Panc1 (cell line): ENCODE results near the gene CREBBP. TPM values are rescaled to one million over a fixed set of nuclear protein-coding genes. Genes with fewer than 3 reads are reported as not detected.

ENCODE experiments used
- ATAC-seq: fragments of 200-7000 bp; cut with Tn5 transposase; 2 replicates; pipeline ENCODE4 v1.9.1; 2020; ENCODE audit warnings: mild to moderate bottlenecking, moderate library complexity
- BruUV-seq: library from RNA; stranded (reverse); fragments of 400-500 nt; replicated peaks from 2 replicates; lab custom pipeline; 2021; lab: Mats Ljungman, UMichigan
- CTCF ChIA-PET: fragments of 300-600 bp; sonication (Branson Sonifier 250); formaldehyde crosslinking; loops from one replicate; lab custom pipeline; 2022; ENCODE audit warnings: antibody characterized with exemption; lab: Charles Lee
- POLR2A ChIA-PET: fragments of 300-600 bp; sonication (Branson Sonifier 250); formaldehyde crosslinking; loops from one replicate; lab custom pipeline; 2022; ENCODE audit warnings: antibody characterized with exemption; lab: Charles Lee
- DNase-seq: peaks from one replicate; pipeline ENCODE4 v3.0.0-alpha.2; 2010; ENCODE audit warnings: low read depth, low spot score
- H3K27ac ChIP-seq: 2 replicates; pipeline ENCODE4 v1.5.1; 2011; ENCODE audit warnings: mild to moderate bottlenecking, low read length, inconsistent platforms
- H3K27me3 ChIP-seq: fragments of 200-500 bp; sonication (Bioruptor generic); 2 replicates; pipeline ENCODE4 v1.6.0; 2014; ENCODE audit warnings: low read length, inconsistent platforms; ENCODE audit not compliant: control insufficient read depth, insufficient read depth
- H3K36me3 ChIP-seq: fragments of 200-500 bp; sonication (Bioruptor generic); 2 replicates; pipeline ENCODE4 v1.5.1; 2014; ENCODE audit warnings: inconsistent platforms, mild to moderate bottlenecking, low read length, moderate library complexity; ENCODE audit not compliant: control insufficient read depth, insufficient read depth
- H3K4me1 ChIP-seq: 2 replicates; pipeline ENCODE4 v1.5.1; 2011; ENCODE audit warnings: inconsistent platforms, mild to moderate bottlenecking, low read length, moderate library complexity; ENCODE audit not compliant: control insufficient read depth, insufficient read depth
- H3K4me3 ChIP-seq, 2 experiments: 2 replicates each; pipeline ENCODE4 v1.5.1; 2011 to 2012; ENCODE audit warnings: low read depth in 2 of 2, low read length in 2 of 2, mild to moderate bottlenecking in 2 of 2, inconsistent platforms in 1 of 2, moderate library complexity in 1 of 2
- H3K9me3 ChIP-seq: fragments of 200-500 bp; sonication (Bioruptor generic); 2 replicates; pipeline ENCODE4 v1.5.1; 2014; ENCODE audit warnings: low read depth, mild to moderate bottlenecking, inconsistent platforms, low read length, moderate library complexity; ENCODE audit not compliant: control insufficient read depth, insufficient read depth
- POLR2AphosphoS5 ChIP-seq: IDR thresholded peaks from 2 replicates; pipeline ENCODE4 v1.6.1; 2012; ENCODE audit warnings: mild to moderate bottlenecking, low read depth, low read length, moderate library complexity
- REST ChIP-seq, 2 experiments: IDR thresholded peaks; 2 replicates each; pipeline ENCODE4 v1.6.1; 2011 to 2012; ENCODE audit warnings: low read depth in 2 of 2, control low read depth in 1 of 2, low read length in 1 of 2, mild to moderate bottlenecking in 1 of 2, moderate library complexity in 1 of 2; ENCODE audit not compliant: insufficient read depth in 1 of 2
- SIN3A ChIP-seq: IDR thresholded peaks from 2 replicates; pipeline ENCODE4 v1.6.1; 2012; ENCODE audit warnings: low read depth, mild to moderate bottlenecking, low read length, moderate library complexity, borderline replicate concordance; ENCODE audit not compliant: insufficient read depth
- TCF7L2 ChIP-seq: IDR thresholded peaks from 2 replicates; pipeline ENCODE4 v1.6.1; 2011; ENCODE audit warnings: mild to moderate bottlenecking, low read depth, low read length, inconsistent platforms
- in situ Hi-C: cut with HindIII; loops from 2 replicates; pipeline ENCODE4 v1.10.0; 2016; ENCODE audit warnings: low sequenced_read_pairs, low pct_unique_long_range_greater_than_20kb
- intact Hi-C: fragments of 100-400 bp; cut with micrococcal nuclease; formaldehyde crosslinking; loops from one replicate; pipeline ENCODE4 v1.10.0; 2022; ENCODE audit not compliant: unreplicated experiment
- total RNA-seq: library from RNA; stranded (reverse); gene quantifications from one replicate; pipeline ENCODE4 v1.2.1, GENCODE V29; 2021; ENCODE audit not compliant: unreplicated experiment
- TF ChIP-seq, protein P1 (sequence below): fragments of 450-650 bp; IDR thresholded peaks from 2 replicates; pipeline ENCODE4 v1.5.1; 2017; ENCODE audit warnings: mild to moderate bottlenecking

CREBBP gene
- total RNA-seq, 1 experiment from 2014 or later = 60.2 TPM

- POLR2A ChIA-PET = no interaction called here
- H3K9me3 ChIP-seq = no peaks in the 10 kb centered on the region
- in situ Hi-C loops = no loop called here
- ATAC-seq (no peak), DNase-seq (no peak)
- no peaks in the 10 kb centered on the region for H3K27me3 ChIP-seq
- no peak overlapping the region for H3K27ac ChIP-seq
- no peak overlapping the region for H3K4me3 ChIP-seq
- CTCF ChIA-PET = no interaction called here
- no peak for TF ChIP-seq TCF7L2
- TF ChIP-seq POLR2AphosphoS5 = no peak
- TF ChIP-seq, protein P1, sequence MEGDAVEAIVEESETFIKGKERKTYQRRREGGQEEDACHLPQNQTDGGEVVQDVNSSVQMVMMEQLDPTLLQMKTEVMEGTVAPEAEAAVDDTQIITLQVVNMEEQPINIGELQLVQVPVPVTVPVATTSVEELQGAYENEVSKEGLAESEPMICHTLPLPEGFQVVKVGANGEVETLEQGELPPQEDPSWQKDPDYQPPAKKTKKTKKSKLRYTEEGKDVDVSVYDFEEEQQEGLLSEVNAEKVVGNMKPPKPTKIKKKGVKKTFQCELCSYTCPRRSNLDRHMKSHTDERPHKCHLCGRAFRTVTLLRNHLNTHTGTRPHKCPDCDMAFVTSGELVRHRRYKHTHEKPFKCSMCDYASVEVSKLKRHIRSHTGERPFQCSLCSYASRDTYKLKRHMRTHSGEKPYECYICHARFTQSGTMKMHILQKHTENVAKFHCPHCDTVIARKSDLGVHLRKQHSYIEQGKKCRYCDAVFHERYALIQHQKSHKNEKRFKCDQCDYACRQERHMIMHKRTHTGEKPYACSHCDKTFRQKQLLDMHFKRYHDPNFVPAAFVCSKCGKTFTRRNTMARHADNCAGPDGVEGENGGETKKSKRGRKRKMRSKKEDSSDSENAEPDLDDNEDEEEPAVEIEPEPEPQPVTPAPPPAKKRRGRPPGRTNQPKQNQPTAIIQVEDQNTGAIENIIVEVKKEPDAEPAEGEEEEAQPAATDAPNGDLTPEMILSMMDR = no peak
- no peak for TF ChIP-seq REST (IDR thresholded peaks at IDR 0.05; ENCODE audit: insufficient read depth in 1 of 2, low read depth in 2 of 2, low read length in 1 of 2)
- TF ChIP-seq SIN3A = no peak
- H3K4me1 ChIP-seq = peaks cover 8% of the 10 kb centered on the region; the same call in 1 of the 2 replicates
- BruUV-seq = no TSS peak
- intact Hi-C loops = no loop called here
- 0 out of 2 replicates have a peak, but pooled peaks cover 8% of the 10 kb centered on the region for H3K36me3 ChIP-seq
Observed at GRCh38 chr16:3793161-3793576, 87.3 kb downstream of the CREBBP start.

DNA sequence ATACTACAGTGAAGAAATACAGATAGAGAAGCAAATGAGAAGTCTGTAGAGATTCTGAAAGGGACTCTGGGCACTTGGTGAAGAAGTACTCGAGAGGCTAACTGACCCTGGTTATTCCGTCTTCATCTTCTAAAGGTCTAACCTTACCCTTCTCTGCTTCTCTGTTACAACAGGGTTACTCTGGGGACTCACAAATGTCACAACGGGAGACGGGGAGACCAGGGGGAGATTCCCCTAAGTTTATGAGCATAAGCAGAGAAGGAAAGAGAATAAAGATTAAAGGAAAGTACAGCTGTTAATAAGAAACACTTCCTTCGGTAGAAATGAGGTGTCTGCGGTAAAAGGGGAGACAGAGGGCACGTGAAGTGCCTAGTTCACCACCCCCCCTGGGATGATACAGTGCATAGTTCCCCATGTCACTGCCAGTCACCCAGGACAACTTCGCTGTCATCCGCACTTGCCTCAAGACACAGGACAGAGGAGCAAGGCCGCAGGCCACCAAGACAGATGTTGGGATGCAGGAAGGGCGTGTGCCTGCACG, 88.0 kb downstream of the CREBBP start:
- ATAC-seq (no peak), DNase-seq (no peak)
- CTCF ChIA-PET = no interaction called here
- POLR2A ChIA-PET = no interaction called here
- BruUV-seq = no TSS peak
- H3K4me3 ChIP-seq = no peak overlapping the region
- H3K27me3 ChIP-seq = no peaks in the 10 kb centered on the region
- H3K36me3 ChIP-seq = 0 out of 2 replicates have a peak, but pooled peaks cover 8% of the 10 kb centered on the region
- TF ChIP-seq REST (IDR thresholded peaks at IDR 0.05; ENCODE audit: insufficient read depth in 1 of 2, low read depth in 2 of 2, low read length in 1 of 2) (no peak), SIN3A (no peak), POLR2AphosphoS5 (no peak), TCF7L2 (no peak)
- TF ChIP-seq, protein P1 = no peak
- H3K9me3 ChIP-seq = no peaks in the 10 kb centered on the region
- intact Hi-C loops (no loop called here), in situ Hi-C loops (no loop called here)
- peaks cover 5% of the 10 kb centered on the region; the same call in 1 of the 2 replicates for H3K4me1 ChIP-seq
- H3K27ac ChIP-seq = no peak overlapping the region
